NT2/D1 (cell line): Measurements from ENCODE around the gene KLHL29.
A peak's percentile ranks its signal among the peaks of the same experiment; 100 is the strongest.

Source experiments
- DNase-seq: peaks from one replicate; pipeline ENCODE4 v3.0.0-alpha.2; 2011; ENCODE audit warnings: low read depth, low spot score
- H3K27me3 ChIP-seq: 2 replicates; pipeline ENCODE4 v1.6.0; 2011; ENCODE audit warnings: mild to moderate bottlenecking; ENCODE audit not compliant: insufficient read length, insufficient read depth
- H3K36me3 ChIP-seq: 2 replicates; pipeline ENCODE4 v1.6.1; 2011; ENCODE audit warnings: mild to moderate bottlenecking, low read length, mixed read lengths; ENCODE audit not compliant: insufficient read depth, insufficient read length
- H3K4me1 ChIP-seq: 2 replicates; pipeline ENCODE4 v1.5.1; 2011; ENCODE audit not compliant: insufficient read depth, insufficient read length
- H3K4me3 ChIP-seq: 2 replicates; pipeline ENCODE4 v1.5.1; 2011; ENCODE audit warnings: low read depth; ENCODE audit not compliant: insufficient read length
- H3K9ac ChIP-seq: 2 replicates; pipeline ENCODE4 v1.6.0; 2011; ENCODE audit warnings: low read depth; ENCODE audit not compliant: insufficient read length
- H3K9me3 ChIP-seq: 2 replicates; pipeline ENCODE4 v1.5.1; 2011; ENCODE audit warnings: mild to moderate bottlenecking, low read length; ENCODE audit not compliant: insufficient read depth
- SUZ12 ChIP-seq: IDR thresholded peaks from 2 replicates; pipeline ENCODE4 v1.6.1; 2011; ENCODE audit not compliant: insufficient read length, insufficient read depth; ENCODE audit errors: extremely low read depth
- YY1 ChIP-seq: IDR thresholded peaks from 2 replicates; pipeline ENCODE4 v1.6.1; 2011; ENCODE audit not compliant: insufficient read length, insufficient read depth
- ZNF274 ChIP-seq: IDR thresholded peaks from 2 replicates; pipeline ENCODE4 v1.6.1; 2011; ENCODE audit warnings: mild to moderate bottlenecking, low read depth, low read length

Gene KLHL29

DNA sequence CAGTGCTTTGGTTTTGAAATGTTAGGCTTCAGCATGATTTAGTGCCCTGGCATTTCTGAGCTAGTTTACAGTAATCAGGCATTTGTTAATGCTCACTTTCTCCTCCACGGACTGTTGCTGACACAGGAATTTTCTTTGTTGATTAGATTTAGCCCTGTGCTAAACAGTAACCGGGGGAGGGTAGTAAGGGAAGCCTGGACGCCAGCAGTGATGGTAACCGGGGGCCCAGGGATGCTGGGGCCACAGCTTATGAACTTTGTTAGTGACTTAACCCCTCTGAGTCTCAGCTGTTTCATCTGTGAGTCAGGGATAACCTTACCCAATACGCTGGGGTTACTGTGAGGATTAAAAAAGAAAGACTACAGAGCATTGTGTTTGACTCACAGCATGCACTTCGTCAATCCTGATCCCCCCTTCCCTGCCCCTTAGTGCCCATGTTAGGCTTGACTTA lies 33.5 kb downstream of the KLHL29 start:
- no peaks in the 10 kb centered on the region for H3K27me3 ChIP-seq
- H3K9me3 ChIP-seq: no peaks in the 10 kb centered on the region
- H3K4me1 ChIP-seq: peaks cover 8% of the 10 kb centered on the region
- H3K9ac ChIP-seq: no peak overlapping the region
- H3K36me3 ChIP-seq: no peaks in the 10 kb centered on the region
- no peak overlapping the region for H3K4me3 ChIP-seq
- no peak for DNase-seq
- TF ChIP-seq SUZ12 (no peak), ZNF274 (no peak), YY1 (no peak)

DNA sequence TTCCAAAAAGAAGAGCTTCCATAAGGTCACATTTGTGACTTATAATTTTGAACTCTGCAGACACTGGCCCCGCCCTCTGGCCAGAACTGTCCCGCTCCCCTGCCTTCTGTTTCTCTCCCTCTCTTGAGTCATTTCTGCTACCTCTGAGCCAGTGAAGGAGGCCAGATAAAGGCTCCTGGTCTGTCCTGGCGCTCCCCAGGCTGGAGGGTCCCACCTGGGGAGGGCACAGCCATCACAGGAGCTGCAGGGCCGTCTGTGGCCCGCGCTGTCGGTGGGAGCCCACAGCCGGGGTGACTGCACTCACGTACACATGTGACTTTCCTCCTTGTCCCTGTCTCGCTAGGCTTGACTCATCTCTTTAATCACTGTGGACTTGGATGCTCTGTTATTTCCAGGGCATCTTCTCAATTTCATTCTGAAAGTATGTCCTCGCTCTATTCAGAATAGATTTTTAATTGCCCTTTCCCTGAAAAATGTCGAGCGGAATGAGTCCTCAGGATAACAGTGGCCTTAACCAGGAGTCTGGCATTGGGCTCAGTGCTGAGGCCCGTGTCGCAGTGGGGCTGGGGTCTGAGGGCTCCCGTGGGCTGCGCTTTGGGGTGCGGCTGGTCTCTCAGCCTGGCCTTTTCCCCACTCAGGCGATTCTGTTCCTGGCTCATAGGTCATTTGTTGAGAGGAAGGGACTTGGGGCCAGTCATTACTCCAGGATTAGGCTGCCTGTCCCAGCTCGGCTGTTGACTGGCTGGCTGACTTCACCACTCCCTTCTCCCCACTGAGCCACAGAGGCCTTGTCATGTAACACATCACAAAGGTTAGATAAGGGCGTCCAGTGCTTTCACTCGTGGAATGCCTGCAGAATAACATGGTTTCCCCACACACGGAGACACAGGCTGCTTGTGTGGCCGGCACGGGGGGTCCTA lies 34.5 kb downstream of the KLHL29 start:
- no peak overlapping the region for H3K4me3 ChIP-seq
- no peak for TF ChIP-seq ZNF274
- TF ChIP-seq SUZ12: no peak
- no peak for TF ChIP-seq YY1
- no peaks in the 10 kb centered on the region for H3K9me3 ChIP-seq
- no peaks in the 10 kb centered on the region for H3K27me3 ChIP-seq
- H3K9ac ChIP-seq: no peak overlapping the region
- no peak for DNase-seq
- H3K36me3 ChIP-seq: no peaks in the 10 kb centered on the region
- peaks cover 12% of the 10 kb centered on the region for H3K4me1 ChIP-seq

DNA sequence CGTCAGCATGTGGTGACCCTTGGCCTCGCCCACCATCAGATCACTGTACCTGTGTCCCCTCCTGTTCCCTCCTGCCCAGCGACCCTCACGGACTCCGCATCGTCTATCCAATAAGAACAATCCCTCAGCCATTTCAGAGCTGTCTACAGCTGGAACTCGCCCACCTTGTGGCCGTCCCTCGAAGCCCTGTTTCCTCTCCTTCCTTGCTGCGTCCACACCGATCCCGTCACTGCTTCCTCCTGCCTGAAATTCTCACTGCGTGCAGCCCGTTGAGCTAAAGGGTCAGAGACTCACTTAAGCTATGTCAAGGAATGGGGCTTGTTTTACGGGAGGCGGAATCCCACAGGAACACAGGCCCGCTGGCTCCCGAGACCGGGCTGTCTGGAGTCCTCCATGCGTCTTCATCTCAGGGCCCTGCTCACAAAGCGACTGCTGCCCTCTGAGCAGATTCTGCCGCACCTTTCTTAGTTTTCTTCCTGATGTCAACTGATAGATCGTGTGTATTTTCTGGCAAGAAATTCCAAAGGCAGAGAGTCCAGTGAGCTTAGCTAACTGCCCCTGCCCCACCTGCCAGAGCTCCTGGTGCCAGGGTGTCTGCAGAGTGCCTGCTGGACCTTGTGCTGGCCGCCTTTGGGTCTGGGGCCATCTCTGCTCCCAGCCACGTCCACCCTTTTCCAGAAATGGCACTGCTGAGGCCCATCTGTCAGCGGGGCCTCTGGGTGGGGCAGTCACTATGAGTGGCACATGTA lies 35.3 kb downstream of the KLHL29 start:
- H3K4me1 ChIP-seq: peaks cover 12% of the 10 kb centered on the region
- H3K27me3 ChIP-seq: no peaks in the 10 kb centered on the region
- H3K4me3 ChIP-seq: no peak overlapping the region
- no peak overlapping the region for H3K9ac ChIP-seq
- no peaks in the 10 kb centered on the region for H3K9me3 ChIP-seq
- H3K36me3 ChIP-seq: no peaks in the 10 kb centered on the region
- TF ChIP-seq SUZ12: no peak
- no peak for TF ChIP-seq YY1
- no peak for TF ChIP-seq ZNF274
- DNase-seq: no peak

DNA sequence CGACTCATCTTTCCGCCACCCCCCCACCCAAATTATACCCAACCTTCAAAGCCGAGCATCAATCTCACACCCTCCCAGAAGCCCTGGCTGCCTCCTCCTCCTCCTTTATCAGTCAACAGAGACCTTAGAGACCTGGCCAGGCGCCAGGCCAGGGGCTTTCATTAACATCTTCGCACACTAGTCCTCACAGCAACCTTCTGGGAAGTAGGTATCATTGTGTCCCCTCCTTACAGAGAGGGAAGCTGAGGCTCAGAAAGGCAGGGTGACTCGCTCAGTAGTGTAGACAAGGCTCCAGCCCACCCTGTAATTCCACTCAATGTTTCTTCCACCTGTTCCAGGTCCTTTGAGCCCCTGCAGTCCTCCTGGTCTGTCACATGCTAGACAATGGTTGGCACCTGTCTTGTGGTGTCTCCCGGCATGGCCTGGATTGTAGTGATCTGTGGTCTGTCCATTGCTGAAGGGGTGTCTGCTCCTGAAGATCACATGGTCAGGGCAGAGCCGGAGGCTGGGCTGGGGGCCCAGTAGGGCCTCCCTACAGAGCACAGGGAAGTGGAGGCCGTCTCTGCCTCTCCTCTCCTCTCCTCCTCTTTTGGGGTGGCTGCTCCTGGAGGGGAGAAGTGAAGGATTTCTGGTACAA lies 36.0 kb downstream of the KLHL29 start:
- Histone ChIP-seq H3K27me3 (no peaks in the 10 kb centered on the region), H3K4me1 (peaks cover 12% of the 10 kb centered on the region)
- no peak for TF ChIP-seq YY1
- TF ChIP-seq SUZ12: no peak
- no peak for TF ChIP-seq ZNF274

DNA sequence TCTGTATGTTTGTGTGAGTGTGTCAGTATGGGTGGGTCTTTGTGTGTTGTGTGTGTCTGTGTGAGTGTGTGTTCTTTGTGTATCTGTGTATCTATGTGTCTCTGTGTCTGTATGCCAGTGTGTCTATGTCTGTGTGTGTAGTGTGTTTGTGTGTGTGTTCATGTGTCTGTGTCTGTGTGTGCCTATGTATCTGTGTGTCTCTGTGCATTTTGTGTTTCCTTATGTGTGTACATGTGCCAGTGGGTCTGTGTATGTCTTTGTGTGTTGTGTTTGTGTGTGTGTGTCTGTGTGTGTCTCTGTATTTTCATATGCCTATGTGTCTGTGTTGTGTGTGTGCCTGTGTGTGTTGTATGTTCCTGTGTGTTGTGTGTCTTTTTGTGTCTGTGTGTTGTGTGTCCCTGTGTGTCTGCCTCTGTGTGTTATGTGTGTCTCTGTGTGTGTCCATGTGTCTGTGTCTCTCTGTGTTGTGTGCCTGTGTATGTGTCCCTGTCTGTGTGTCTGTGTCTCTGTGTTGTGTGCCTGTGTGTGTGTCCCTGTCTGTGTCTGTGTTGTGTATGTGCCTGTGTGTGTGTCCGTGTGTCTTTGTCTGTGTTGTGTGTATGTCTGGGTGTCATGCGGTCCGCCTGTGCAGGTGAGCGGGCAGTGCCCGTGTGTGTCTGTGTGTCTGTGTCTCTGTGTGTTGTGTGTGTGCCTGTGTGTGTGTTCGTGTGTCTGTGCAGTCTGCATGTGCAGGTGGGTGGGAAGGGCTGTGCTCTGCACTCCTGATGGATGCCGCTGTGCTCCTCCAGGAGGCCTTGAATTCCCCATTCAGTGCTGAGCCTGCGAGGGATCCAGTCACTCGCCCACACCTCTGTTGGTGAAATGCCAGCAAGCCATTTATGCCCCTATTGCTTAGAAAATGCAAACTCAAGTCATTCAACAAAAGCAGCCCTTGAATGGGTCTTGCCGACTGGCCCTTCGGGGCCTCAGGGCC lies 37.4 kb downstream of the KLHL29 start:
- H3K4me1 ChIP-seq: peaks cover 12% of the 10 kb centered on the region
- H3K9ac ChIP-seq: no peak overlapping the region
- no peak overlapping the region for H3K4me3 ChIP-seq
- no peaks in the 10 kb centered on the region for H3K9me3 ChIP-seq
- no peaks in the 10 kb centered on the region for H3K36me3 ChIP-seq
- TF ChIP-seq ZNF274 (no peak), SUZ12 (no peak)
- DNase-seq: no peak
- H3K27me3 ChIP-seq: no peaks in the 10 kb centered on the region

More for the DNA sequence above, 36.0 kb downstream of the KLHL29 start:
- no peak for DNase-seq
- Histone ChIP-seq H3K9ac (no peak overlapping the region), H3K9me3 (no peaks in the 10 kb centered on the region), H3K36me3 (no peaks in the 10 kb centered on the region), H3K4me3 (no peak overlapping the region)

DNA sequence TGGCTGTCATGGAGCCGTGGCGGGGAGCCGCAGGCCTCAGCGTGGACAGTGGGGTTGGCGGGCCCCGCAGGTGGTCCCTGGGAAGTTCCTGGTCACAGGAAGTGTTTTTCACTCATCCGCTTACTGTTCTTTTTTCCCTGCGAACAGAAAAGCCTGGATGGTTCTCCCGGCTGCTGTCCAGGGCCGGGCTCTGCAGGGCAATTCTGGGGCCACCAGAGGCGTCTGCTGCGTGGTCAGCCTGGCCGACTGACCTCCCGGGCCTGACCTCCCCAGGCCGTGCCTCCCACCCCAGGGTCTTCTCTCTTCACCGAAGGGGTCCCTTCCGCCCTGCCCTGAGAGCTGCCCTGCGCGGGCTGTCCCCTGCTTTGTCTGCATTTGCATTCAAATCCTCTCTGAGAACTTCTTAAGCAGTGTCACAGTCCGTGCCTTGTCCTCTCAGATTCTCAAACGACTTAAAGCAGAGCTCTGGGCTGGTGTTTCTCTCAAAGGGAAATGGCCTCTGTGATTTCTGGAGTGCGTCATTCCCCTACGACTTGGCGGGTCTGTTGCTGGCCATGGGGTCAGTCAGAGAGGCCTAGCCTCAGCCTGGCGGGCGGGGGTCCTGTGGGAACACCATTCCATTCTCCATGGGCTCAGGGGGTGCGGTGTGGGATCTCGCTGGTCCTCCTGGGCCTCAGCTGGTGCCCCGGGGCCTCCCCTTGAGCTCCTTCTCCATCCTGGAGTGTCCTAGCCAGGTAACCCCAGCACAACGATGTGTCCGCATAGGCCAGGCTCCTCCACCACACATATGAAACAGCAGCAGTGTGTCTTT lies 38.3 kb downstream of the KLHL29 start:
- DNase-seq: no peak
- TF ChIP-seq ZNF274 (no peak), YY1 (no peak), SUZ12 (no peak)

More for the DNA sequence above, 38.3 kb downstream of the KLHL29 start:
- peak overlapping the region; percentile 53 for H3K9ac ChIP-seq
- H3K4me1 ChIP-seq: peaks cover 12% of the 10 kb centered on the region
- no peaks in the 10 kb centered on the region for H3K36me3 ChIP-seq
- H3K27me3 ChIP-seq: no peaks in the 10 kb centered on the region
- H3K9me3 ChIP-seq: no peaks in the 10 kb centered on the region
- no peak overlapping the region for H3K4me3 ChIP-seq
